Skeletal muscle cell (primary cell): ENCODE results near the gene TAS2R9.

Experiments
- DNase-seq: peaks from one replicate; pipeline ENCODE4 v3.0.0-alpha.2; 2010; ENCODE audit warnings: low read depth
- H3K4me3 ChIP-seq: 2 replicates; pipeline ENCODE4 v1.5.1; 2011; ENCODE audit warnings: low read depth, mild to moderate bottlenecking, control low read depth, low read length, moderate library complexity

Gene TAS2R9

DNA sequence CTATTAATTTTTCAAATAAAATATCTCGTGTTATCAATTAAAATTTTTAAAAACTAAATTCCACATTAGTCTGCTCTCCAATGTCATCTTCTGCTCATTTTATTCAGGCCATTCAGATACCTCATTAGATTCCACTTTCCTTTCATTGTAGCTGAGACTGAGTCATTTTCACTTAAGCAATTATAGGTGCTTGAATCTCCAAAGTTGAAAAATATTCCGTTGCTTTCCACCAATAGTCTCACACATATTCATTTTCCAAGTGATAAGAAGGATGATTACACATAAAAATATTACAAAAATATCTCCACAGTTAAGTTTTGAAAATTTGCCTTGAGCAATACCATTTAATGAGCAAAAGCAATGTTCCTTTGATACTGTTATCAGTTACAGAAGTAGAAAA is 50.3 kb downstream of the TAS2R9 start:
- DNase-seq: no peak
- no peak overlapping the region for H3K4me3 ChIP-seq
